Esophagus squamous epithelium (tissue), 4 donors: Measurements from ENCODE around the gene ARR3.

Experiments used
- POLR2A ChIP-seq, 4 donors: fragments of 450-650 bp; IDR thresholded peaks; one replicate each; pipeline ENCODE4 v1.6.1; 2017; ENCODE audit warnings: antibody characterized with exemption in 4 of 4, mild to moderate bottlenecking in 4 of 4, moderate library complexity in 3 of 4
- TF ChIP-seq, protein P1 (sequence below), 6 experiments: fragments of 450-650 bp in 4 of 6; fragments of 200-600 bp in 2 of 6; sonication (generic) in 2 of 6; IDR thresholded peaks; one replicate each; pipeline ENCODE4 v1.5.1; 2016 to 2019; ENCODE audit warnings: antibody characterized with exemption in 6 of 6, mild to moderate bottlenecking in 4 of 6, moderate library complexity in 4 of 6

GRCh38 chrX:70324326-70324725 lies 56.2 kb downstream of the ARR3 start:
- TF ChIP-seq, protein P1, sequence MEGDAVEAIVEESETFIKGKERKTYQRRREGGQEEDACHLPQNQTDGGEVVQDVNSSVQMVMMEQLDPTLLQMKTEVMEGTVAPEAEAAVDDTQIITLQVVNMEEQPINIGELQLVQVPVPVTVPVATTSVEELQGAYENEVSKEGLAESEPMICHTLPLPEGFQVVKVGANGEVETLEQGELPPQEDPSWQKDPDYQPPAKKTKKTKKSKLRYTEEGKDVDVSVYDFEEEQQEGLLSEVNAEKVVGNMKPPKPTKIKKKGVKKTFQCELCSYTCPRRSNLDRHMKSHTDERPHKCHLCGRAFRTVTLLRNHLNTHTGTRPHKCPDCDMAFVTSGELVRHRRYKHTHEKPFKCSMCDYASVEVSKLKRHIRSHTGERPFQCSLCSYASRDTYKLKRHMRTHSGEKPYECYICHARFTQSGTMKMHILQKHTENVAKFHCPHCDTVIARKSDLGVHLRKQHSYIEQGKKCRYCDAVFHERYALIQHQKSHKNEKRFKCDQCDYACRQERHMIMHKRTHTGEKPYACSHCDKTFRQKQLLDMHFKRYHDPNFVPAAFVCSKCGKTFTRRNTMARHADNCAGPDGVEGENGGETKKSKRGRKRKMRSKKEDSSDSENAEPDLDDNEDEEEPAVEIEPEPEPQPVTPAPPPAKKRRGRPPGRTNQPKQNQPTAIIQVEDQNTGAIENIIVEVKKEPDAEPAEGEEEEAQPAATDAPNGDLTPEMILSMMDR (IDR thresholded peaks at IDR 0.05): no peak
- TF ChIP-seq POLR2A (IDR thresholded peaks at IDR 0.05): no peak
